CD4-positive, alpha-beta T cell treated with Interleukin-10 for 1 hour (primary cell): ENCODE data around the gene CDKL4.
"Not testable (repeated sequence)": the region's sequence is repeated elsewhere in the genome, so short reads cannot be mapped to it uniquely, and the experiment has no call there.

Experiments used
- DNase-seq: peaks from one replicate; pipeline ENCODE4 v3.0.0-alpha.2; 2020

CDKL4 gene

DNA sequence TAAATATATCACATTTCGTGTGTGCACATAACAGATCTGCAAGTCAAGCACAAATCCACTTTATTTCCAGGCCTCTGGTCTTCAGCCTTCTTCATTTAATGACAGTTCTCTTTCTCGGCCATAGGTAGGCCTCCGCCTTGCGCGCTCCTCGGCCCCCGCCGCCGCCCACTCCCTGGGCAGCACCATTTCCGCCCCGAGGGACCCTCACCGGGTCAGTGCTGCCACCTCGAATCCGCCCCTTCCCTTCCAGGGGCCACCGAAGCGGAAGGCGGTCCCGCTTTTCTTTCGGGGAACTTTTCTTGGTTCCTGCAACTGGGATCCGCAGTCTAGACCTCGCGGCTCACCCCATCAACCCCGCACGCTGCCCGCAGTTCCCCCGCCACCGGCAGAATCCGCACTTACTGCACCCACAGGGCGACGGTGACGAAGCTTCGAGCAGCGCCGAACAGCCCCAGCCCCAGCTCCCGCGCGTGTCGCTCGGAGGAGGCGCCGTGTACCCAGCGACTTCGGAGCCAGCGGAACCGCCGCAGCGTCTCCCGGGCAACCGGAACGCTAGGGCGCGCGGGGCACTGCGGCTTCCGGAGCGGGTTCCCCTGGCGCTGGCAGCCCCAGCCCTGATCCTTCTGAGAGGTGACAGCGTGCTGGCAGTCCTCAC, at the start of gene CDKL4:
Gene CDKL4, minus strand, starts transcription at position 502 of the 655 bp plus-strand sequence.
- peak; percentile 45 for DNase-seq

DNA sequence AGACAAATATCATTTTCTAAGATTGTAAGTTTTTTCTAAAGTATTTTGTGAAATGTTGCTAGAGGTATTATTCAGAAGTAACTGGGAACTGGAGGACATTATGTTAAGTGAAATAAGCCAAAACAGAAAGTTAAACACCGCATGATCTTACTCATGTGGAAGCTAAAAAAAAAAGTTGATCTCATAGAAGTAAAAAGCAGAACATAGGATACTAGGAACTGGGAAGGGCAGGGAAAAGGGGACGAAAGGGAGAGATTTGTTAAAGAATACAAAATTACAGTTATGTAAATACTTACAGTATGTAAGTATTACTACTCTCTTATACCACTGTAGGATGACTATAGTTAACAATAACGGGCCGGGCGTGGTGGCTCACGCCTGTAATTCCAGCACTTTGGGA, 46.7 kb upstream of the CDKL4 start:
- no peak for DNase-seq

- DNase-seq: no peak
These were observed 45.8 kb upstream of the CDKL4 start for GRCh38 chr2:39289609-39290008.

- no peak for DNase-seq
These were observed 39.8 kb upstream of the CDKL4 start for GRCh38 chr2:39283561-39283960.

- DNase-seq: no peak
These were observed 37.6 kb upstream of the CDKL4 start for GRCh38 chr2:39281391-39281790.

DNA sequence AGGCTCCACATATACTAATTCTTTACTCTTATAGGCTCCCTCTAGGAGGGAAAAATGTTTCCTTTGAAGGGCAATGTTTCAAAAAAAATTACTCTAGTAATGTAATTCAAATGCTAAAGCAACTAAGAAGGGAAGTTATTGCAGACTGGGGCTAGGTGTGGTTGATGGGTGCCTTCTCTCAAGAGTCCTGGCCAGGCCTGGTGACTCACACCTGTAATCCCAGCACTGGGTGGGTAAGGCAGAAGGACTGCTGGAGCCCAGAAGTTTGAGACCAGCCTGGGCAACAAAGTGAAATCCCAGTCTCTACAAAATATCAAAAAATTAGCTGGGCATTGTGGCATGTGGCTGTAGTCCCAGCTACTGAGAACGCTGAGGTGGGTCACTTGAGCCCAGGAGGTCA, 31.2 kb upstream of the CDKL4 start:
- DNase-seq: no peak

DNA sequence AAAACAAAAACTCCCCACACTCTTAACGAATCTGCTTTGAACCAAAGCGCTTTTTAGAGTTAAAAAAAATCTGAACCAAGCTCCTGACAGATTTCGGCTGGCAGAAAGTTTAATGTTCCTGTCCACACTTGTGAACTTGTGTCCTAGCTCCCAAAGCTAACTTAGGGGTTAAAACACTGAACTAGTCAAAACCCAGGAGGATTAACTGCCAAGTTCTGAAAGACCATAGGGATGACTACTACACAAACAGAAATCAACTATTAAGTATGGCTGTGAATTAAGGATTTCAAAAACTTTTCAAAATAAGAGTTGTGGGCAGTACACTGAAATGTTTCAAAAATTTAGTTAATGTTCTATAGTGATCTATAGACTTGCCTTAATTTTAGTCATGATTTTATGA, 26.2 kb upstream of the CDKL4 start:
- no peak for DNase-seq

GRCh38 chr2:39266916-39267434, 23.2 kb upstream of the CDKL4 start:
- DNase-seq: no peak

- no peak for DNase-seq
These were observed 22.5 kb upstream of the CDKL4 start for GRCh38 chr2:39266139-39266805.

GRCh38 chr2:39265315-39265714, 21.5 kb upstream of the CDKL4 start:
- no peak for DNase-seq

DNA sequence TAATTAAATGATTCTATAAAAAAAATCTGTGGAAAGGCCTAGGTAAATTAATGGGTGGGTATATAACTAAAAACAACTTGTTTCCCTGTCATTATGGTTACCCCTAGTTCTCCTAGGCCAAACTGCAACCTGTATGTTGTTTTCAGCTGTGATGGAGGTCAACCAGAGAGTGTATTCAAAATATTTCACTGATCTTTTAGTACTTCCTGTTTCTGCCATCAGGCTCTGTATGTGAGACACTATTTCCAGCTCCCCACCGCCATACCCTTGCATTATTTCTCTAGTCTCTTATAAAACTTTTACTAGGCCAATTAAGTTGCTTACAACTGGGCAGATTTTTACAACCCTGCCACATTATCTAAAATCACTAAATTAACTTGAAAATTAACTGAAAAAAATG, 21.0 kb upstream of the CDKL4 start:
- no peak for DNase-seq

DNA sequence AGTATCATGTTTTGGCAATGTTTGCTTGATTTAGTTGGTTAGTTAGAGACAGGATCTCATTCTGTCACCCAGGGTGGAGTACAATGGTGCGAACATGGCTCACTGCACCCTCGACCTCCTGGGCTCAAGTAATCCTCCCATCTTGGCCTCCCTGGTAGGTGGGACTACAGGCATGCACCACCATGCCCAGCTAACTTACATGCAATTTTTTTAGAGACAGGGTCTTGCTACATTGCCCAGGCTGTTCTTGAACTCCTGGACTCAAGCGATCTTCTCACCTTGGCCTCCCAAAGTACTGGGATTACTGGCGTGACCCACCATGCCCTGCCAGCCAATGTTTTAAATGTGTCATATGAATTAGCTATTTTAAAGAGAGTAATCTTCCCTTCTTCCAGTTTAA, 16.3 kb upstream of the CDKL4 start:
- no peak for DNase-seq

DNA sequence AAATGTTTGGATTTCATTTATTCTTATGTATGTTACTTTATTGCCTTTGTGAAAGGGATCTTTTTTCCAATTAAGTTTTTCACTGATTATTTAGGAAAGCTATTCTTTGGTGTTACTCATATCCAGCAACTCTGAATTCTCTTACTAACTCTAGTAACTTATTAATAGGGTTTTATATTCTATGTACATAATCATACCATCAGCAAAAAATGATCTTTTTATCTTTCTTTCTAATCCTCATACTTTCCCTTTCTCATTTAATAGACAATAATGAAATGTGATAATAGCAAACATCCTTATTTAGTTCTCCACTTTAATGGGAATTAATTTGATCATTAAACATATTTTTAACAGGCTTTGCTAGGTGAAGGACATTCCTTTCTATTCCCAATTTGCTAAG, 12.3 kb upstream of the CDKL4 start:
- DNase-seq: no peak

- DNase-seq: no peak
These were observed 9.2 kb upstream of the CDKL4 start for GRCh38 chr2:39252888-39253518.

DNA sequence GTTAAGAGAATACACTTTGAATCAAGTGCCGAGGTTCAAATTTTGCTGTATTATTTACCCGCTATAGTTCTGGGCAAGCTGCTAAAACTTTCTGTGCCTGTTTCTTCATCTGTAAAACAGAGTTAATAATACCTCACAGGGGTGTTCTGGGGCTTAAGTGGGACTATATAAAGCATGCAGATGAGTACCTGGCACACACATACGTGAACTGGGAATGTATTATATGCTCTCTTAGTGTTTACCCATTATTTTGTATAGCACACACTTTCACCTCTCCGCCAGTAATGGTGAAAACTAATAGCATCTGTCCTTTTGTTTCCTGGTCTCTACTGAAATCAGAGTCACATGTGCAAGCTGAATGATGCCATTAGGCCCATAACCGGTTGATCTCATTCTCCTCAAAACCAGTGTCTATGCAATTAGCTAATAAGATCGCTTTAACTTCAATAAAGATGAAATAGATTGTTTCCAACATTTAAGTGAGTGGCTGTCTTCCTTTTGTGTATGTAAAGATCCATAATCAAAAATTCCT, 3.8 kb upstream of the CDKL4 start:
- DNase-seq: no peak

- no peak for DNase-seq
These were observed 2.7 kb upstream of the CDKL4 start for GRCh38 chr2:39246382-39246980.

DNA sequence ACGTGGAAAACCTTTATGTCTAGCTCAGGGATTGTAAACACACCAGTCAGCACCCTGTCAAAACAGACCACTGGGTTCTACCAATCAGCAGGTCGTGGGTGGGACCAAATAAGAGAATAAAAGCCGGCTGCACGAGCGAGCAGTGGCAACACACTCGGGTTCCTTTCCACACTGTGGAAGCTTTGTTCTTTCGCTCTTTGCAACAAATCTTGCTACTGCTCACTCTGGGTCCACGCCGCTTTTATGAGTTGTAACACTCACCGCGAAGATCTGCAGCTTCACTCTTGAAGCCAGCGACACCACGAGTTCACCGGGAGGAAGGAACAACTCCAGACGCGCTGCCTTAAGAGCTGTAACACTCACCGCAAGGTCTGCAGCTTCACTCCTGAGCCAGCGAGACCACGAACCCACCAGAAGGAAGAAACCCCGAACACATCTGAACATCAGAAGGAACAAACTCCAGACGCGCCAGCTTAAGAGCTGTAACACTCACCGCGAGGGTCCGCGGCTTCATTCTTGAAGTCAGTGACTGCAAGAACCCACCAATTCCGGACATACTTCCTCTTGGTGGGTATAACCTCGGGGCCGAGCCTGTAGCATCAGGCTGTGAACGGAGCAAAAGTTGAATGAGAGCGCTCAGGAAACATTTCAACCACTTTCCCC, 1.3 kb upstream of the CDKL4 start:
- peak; percentile 65 for DNase-seq

DNA sequence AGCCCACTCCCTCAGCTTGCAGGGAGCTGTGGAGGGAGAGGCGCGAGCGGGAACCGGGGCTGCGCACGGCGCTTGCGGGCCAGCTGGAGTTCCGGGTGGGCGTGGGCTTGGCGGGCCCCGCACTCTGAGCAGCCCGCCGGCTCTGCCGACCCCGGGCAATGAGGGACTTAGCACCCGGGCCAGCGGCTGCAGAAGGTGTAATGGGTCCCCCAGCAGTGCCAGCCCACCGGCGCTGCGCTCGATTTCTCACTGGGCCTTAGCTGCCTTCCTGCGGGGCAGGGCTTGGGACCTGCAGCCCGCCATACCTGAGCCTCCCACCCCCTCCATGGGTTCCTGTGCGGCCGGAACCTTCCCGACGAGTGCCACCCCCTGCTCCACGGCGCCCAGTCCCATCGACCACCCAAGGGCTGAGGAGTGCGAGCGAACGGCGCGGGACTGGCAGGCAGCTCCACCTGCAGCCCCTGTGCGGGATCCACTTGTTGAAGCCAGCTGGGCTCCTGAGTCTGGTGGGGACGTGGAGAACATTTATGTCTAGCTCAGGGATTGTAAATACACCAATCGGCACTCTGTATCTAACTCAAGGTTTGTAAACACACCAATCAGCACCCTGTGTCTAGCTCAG, 582 bp upstream of the CDKL4 start:
- DNase-seq: not testable (repeated sequence)

GRCh38 chr2:39241588-39241987, 2.2 kb downstream of the CDKL4 start:
- no peak for DNase-seq

- no peak for DNase-seq
These were observed 3.0 kb downstream of the CDKL4 start for GRCh38 chr2:39240758-39241157.

GRCh38 chr2:39234754-39235153, 9.0 kb downstream of the CDKL4 start:
- no peak for DNase-seq

- DNase-seq: no peak
These were observed 11.6 kb downstream of the CDKL4 start for GRCh38 chr2:39232141-39232540.
